Measurements from ENCODE around the gene CDKN2B. TPM values are rescaled to one million over a fixed set of nuclear protein-coding genes. Genes with fewer than 3 reads are reported as not detected.
"Not testable (repeated sequence)": the region's sequence is repeated elsewhere in the genome, so short reads cannot be mapped to it uniquely, and the experiment has no call there.

CDKN2B gene, protein sequence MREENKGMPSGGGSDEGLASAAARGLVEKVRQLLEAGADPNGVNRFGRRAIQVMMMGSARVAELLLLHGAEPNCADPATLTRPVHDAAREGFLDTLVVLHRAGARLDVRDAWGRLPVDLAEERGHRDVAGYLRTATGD
- 1.4 and 4.4 TPM in 2 replicates for total RNA-seq

DNA sequence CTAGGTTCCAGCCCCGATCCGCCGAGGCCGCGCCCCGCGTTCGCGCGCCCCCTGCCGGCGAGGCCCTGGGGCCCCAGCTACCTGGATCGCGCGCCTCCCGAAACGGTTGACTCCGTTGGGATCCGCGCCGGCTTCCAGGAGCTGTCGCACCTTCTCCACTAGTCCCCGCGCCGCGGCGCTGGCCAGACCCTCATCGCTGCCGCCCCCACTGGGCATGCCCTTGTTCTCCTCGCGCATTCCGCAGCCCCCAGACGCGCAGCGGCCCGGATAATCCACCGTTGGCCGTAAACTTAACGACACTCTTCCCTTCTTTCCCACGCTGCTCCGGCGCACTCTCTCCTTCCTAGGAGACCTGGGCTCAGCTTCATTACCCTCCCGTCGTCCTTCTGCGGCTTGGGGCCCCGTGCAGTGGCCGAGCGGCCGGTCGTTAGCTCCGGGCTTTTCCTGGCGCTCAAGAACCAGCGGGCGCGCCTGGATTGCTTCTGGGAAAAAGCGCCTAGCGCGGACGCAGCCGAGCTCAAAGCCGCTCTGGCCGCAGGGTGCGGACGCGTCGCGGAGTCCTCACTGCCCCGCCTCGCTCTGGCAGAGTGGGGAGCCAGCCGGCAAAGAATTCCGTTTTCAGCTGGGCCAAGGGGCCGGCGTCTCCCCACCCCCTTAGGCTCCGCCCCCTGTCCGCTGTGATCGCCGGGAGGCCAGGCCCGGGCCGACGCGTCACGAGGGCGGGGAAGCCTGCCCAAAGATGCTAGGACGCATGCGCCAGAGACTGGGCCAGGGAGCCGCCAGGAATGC, at the start of gene CDKN2B:
Gene CDKN2B, minus strand, starts transcription at position 589 of the 789 bp plus-strand sequence. Its CDS starts 352 bp downstream, at position 237.
- DNase-seq (ENCODE audit: low read depth in 2 of 2): peak; percentile 97

DNA sequence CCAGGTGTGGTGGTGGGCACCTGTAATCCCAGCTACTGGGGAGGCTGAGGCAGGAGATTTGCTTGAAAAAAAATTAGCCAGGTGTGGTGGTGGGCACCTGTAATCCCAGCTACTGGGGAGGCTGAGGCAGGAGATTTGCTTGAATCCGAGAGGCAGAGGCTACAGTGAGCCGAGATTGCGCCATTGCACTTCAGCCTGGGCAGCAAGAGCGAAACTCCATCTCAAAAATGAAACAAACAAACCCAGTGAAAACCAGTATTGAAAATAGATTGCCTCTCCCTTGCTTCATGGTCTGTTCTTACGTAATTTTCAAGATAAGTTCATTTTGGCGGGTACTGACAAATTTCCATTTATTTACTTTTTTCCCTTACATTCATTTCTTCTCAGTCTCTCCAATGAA, 48.9 kb upstream of the CDKN2B start:
- not testable (repeated sequence) for DNase-seq (ENCODE audit: low read depth in 2 of 2)

DNA sequence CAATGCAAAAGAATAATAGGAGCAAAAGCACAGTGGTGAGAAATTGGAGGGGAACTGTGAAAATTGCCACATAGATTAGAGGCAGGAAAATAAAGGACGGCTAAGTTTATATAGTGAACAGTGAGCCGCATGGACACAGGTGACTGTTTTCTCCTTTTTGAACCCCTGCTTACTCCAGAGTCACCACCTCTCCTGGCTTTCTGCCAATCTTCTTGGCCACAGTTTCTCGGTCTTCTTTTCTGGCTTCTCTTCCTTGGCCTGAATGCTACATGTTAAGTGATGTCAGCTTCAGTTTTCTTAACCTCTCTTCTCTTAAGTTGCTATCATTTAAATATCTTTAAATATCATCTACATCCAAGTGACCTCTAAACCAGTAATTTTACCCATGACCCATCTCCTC, 47.3 kb upstream of the CDKN2B start:
- no peak for DNase-seq (ENCODE audit: low read depth in 2 of 2)

DNA sequence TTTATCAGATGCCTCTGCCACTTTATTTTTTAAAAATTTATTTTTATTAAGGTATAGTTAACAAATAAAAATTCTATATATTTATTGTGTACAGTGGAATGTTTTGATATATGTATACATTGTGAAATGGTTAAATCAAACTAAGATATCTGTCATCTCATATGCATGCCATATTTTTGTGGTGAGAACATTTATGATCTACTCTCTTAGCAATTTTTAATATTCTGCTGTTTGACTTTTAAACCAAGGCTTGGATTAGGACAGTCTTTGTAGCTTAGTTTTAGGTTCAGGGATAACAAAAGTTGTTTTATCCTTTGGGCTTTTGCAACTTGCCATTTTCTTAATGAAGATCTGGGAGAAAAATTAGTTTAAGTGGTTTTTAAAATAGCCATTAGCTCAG, 46.0 kb upstream of the CDKN2B start:
- DNase-seq (ENCODE audit: low read depth in 2 of 2): no peak

DNA sequence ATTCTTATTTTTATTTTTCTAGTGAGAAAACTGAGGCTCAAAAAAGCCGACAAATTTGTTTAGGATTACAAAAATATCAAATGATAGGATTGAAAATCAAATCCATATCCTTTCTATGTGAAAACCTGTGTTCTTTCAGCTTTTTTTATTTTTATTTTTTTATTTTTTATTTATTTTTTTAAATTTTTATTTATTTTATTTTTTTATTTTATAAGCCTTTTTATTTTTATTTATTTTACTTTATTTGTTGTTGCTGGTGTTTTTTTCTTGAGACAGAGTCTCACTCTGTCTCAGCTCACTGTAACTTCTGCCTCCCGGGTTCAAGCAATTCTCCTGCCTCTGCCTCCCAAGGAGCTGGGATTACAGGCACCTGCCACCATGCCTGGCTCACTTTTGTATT, 45.4 kb upstream of the CDKN2B start:
- no peak for DNase-seq (ENCODE audit: low read depth in 2 of 2)

DNA sequence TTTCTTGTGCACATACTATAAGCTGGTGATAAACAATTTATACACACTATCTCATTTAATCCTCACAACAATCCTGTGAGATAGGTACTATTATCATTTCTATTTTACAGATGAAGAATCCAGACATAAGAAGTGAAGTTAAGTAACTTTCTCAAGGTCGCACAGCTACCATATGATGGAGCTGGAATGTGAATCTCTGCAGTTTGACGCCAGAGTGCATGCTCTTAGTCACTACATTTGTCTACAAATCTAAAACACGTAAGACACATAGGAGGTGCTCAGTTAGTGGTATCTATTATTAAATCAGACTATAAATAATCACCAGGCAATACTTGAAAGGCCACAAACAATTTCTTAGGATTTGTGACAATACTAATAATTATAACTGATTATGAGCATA, 45.0 kb upstream of the CDKN2B start:
- DNase-seq (ENCODE audit: low read depth in 2 of 2): no peak

DNA sequence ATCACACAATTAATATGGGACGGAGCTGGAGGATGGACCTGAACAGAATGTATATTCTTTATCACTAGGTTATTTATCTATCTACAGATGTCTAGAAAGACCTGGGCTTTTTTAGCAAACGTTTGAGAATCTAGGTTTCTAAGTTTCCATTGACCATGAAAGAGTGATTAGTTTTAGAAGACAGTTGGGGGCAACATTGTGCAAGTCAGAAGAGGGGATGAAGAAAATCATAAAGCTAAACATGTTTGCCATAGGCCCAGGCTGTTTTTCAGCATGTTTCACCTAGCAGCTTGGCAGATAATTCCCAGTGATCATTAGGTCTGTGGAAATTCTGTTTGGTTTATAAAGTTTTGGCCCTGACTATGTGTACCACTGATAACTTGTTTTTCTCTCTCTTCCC, 44.1 kb upstream of the CDKN2B start:
- peak; percentile 22 to 36 for DNase-seq (ENCODE audit: low read depth in 2 of 2)

DNA sequence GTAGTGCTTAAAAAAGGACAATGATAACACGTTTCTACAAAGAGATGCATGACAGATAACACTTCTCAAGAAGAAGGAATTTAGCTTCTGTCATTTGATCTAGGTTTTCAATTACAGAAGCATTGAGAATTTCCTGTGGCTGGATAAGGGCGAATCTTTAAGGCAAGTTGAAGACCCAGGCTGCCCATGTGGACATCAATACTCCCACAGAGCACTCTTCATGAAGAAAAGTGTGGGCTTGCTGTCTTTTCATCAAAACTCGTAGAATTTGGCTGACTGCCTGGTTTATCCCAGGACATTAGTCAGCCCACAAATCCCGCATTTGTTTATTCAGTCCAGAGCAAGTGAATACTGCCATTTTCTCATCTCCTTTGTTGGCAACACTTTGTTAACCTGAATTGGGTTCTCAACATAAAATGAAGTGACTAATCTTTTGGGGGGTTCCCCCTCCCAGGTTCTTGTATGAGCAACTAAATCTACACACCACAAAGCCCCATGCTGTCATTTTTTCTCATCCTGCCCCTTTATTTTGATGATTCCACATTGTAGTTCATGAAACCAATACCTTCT, 43.4 kb upstream of the CDKN2B start:
- DNase-seq (ENCODE audit: low read depth in 2 of 2): peak; percentile 81 to 99

DNA sequence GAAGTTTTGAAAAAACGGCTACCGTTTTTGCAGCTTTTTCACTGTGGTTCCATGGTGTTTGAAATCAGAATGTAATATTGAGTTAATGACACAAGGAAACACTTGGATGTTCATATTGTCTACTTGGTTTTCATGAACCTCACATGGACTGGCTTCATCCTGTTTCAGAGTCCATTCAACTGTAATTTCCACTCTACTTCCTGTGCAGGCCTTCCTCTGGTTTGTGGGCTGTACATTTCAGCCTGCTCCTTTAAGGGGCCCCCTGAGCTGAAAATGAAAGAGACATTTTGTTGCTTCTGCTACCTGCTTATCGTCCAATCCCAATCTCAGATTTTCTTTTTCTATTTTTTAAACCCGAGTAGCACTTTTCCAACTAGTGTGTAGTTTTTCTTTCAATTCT, 41.8 kb upstream of the CDKN2B start:
- peak; percentile 68 to 82 for DNase-seq (ENCODE audit: low read depth in 2 of 2)

DNA sequence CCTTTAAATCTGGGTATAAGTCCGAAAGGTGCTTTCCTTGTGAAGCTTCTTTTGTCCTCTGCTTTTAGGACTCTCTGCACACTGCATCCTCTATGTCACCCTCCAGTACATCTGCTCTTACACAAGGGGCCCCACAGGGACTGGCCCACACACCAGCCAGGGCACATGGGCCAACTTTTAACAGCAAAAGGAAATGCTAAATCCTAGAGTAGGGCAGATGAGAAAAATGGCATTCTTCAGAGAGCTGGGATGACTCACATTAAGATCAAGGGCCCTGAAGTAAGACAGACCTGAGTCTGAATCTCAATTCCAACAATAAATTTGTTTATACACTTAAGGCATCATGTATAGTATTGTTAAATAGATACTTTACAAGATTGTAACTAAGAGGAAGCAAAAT, 40.3 kb upstream of the CDKN2B start:
- DNase-seq (ENCODE audit: low read depth in 2 of 2): peak in 1 of 2 donors; percentile 67

DNA sequence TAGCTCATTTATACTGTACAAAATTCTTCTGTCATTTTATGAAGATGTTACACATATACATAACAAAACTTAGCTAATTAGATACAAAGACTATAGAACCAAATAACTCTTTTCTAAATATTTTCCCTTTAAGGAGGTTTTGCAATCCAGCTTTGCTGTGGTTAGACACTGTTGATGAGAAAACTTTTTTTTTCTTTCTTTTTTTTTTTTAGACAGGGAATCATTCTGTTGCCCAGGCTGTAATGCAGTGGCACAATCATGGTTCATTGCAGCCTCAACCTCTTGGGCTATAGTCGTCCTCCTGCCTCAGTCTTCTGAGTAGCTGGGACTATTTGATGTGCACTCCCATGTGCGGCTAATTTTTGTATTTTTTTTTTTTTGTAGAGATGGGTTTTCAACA, 38.5 kb upstream of the CDKN2B start:
- DNase-seq (ENCODE audit: low read depth in 2 of 2): no peak

DNA sequence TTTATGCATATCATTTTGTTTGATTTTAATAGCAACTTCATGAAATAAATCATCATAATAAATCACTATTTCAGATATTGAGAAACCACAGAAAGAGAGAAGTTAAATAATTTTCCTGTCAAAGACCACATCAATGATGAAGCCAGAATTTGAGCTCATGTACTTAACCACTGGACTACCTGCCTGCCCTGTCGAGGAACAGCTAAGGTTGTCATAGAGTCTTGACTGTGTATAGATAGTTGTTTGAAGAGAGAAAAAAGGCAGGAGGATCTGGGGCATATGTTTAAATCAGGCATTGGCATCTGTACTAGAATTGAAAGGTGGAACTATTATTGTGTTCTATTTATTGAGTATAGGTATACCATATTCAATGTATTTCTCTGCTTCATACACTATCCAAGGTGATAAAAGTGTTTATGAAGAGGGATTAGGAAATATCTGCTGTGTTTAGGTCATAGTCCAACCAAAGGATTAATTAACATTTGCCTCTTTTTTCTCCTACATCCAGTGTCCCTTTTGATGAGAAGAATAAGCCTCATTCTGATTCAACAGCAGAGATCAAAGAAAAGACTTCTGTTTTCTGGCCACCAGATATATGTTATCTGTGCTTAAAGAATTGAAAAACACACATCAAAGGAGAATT, 37.3 kb upstream of the CDKN2B start:
- no peak for DNase-seq (ENCODE audit: low read depth in 2 of 2)

DNA sequence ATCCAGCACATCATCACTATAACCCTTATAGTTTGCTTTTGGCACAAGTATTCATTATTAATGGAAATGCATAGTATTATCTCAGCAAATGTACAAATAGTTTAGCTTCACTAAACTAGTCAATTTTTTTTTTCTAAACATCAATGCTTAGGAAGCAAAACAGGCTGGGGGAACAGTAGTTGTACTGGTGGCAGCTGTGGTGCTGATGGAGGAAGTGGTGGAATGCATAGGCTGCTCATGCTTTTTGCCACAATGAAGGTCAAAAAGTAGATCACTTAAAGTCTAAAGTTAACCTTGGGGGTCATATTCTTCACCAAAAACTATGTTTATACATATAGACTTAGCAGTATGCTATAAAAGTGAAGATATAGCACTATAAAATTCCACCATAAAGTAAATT, 36.3 kb upstream of the CDKN2B start:
- DNase-seq (ENCODE audit: low read depth in 2 of 2): peak in 1 of 2 donors; percentile 53

DNA sequence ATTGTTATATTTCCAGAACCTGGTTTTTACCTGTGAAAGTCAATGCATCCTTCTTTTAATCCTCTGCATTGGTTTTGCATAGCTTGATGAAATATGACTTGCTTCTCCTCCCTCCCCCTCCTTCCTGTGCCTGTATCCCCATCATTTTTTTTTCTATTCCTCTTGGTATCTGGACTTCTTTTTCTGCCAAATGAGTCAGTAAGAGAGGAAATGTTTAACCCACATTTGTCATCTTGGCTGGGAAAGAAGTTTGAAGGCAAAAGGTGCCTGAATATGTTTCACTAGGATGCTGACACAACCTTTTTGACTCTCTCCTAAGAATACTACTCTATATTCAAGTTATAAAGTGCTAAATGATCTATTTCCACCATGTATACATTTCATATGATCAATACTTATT, 35.5 kb upstream of the CDKN2B start:
- DNase-seq (ENCODE audit: low read depth in 2 of 2): peak; percentile 13 to 93

DNA sequence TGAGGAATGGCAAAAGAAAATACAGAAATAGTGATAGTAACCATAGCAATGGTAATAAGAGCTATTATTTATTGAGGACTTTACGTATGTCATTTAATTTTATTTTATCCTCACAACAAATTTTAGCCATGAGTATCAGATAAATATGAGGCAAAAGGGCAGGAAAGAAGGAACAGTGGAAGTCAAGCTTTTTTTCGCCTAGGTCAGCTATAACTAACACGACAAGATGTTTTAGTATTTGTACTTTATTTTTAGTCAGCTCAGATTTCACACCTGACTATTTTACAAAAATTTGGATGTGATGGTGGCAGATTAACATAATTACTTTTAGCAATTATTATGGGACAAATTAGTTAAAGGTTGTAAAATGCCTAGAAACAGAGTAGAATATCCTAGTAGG, 34.8 kb upstream of the CDKN2B start:
- no peak for DNase-seq (ENCODE audit: low read depth in 2 of 2)

DNA sequence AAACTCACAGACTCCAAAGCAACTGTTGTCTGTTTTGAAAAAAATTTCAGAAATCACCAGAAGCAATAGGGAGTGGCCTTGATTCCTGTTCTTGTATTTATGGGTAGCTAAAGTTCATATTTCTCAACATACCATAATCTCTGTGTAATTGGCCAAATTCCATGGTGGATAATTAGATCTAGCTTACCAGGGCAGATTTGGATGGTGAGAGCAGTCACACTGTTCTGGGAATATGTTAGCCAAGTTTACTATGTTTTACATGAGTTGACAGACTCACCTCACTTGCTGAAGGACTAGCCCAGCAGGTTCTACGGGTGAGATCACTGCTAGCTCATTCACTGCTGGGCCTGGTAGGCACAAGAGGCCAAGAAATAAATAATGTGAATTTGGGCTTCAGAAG, 32.7 kb upstream of the CDKN2B start:
- no peak for DNase-seq (ENCODE audit: low read depth in 2 of 2)

DNA sequence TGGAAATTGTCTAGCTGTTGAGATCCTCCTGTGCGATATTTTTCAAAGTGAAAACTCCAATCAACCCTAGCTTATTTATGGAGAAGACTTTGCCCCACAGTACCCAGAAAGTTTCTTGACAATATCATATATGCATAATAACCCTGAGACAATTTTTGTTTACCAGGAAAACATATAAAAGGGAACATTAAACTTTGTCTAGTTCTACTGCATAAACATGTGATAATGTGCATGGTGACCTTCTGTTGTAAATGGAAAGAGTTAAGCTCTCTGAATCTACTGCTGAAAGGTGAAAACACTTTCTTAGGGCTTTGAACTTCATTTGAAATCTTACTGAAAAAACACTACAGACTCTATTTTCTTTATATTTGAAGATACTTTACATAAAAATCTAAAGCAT, 32.2 kb upstream of the CDKN2B start:
- no peak for DNase-seq (ENCODE audit: low read depth in 2 of 2)

DNA sequence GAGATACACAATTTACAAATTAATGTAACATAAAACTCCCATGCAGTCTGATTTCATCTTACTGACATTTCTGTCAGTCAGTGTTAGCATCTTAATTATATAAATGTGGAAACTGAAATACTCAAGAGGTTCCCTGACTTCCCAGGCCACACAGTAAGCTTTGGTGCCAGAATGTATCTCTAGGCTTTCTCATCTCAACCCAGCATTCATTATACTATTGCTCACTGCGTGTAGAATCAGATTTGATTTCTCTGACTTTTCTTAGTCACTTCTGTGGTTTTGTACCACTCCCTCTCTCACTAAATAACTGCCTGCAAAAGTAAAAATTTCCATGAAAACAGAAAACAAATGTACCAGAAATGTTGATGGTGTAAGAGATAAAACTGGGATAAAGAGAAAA, 31.7 kb upstream of the CDKN2B start:
- peak in 1 of 2 donors; percentile 31 for DNase-seq (ENCODE audit: low read depth in 2 of 2)

DNA sequence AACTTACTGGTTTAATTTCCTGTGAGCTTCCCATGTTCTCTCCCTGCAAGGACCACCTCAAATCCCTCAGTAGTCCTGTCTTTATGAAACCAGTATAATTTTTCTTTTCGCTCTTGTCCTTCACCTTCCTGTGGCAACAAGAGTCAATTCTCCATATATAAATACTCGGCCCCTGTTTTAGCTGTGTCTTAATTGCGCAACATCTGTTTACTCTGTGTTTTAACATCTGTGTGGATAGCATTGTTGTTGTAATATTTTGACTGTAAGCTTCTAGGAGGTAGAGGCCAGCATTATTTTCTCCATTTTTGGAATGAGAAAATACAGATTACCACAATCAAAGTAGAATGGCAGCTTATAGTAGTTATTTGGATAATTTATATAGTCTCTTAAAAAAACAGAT, 30.2 kb upstream of the CDKN2B start:
- no peak for DNase-seq (ENCODE audit: low read depth in 2 of 2)

DNA sequence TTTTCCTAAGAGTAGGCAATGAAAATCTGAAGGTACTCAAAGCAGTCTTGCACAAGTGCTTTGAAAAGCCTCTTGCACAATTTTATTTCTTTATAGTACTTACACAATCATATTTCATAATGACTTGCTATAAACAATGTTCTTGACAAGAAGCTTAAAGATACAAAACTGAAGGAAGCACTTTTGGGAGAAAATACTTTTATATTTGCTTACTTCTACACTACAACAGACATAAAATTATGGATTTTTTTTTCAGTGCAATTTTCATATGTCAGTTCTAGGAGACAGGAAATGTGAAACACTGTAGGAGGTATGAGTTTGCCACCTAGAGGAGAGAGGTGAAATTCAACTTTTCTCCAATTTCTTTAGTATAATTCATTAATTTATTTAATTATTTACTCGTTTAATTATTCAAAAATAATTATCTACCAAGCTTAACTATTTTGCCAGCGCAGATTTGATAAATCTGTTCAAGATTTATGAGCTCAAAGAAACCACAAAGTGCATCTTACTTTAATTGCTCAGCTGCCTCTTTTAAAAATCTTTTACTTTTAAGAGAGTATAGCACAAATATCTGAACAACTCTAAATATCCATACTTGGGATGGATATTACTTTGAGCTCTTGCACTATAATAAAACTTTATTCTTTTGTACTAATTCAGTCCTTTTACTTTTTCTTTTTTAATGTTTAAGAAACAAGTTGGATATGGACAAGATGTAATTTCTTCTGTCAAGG, 29.0 kb upstream of the CDKN2B start:
- peak; percentile 63 to 70 for DNase-seq (ENCODE audit: low read depth in 2 of 2)

DNA sequence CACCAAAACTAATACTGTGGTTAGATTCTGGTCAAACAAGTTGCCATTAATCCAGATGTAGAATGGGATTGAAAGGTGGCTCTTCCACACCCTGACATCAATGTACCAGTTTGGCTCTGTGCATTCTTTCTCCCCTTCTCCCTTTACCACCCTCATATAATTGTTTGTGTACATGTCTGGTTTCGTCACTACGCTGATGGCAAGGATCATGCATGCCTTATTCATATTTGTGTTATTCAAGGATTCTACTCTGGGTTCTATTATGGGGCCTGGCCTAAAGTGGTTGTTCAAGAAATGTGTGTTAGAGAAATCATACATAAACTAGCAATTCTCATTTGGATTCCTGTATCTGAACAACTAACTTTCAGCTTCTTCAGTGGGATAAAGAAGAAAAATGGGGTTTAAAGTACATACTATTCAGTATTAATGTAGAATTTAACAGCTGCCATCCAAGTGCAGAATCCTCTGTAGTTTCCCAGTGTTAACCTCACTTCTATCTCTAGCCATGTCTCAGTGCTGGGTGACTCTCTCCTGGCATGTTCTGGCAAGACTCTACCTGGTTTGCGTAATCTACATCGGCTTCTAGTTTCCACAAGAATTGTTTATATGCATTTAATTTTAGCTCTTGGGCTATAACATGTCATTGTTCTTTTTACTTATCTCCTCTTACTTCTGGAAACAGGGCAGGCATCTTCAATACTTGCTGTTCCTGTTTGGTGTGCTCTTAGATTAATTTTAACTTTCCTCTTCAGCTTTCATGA, 27.9 kb upstream of the CDKN2B start:
- no peak for DNase-seq (ENCODE audit: low read depth in 2 of 2)
